Esophagus muscularis mucosa (tissue), 4 donors: ENCODE results near the gene SMTNL1. TPM values are rescaled to one million over a fixed set of nuclear protein-coding genes. Genes with fewer than 3 reads are reported as not detected.

Experiments used
- DNase-seq: peaks from one replicate; pipeline ENCODE4 v3.0.0-alpha.2; 2017; ENCODE audit errors: extremely low spot score
- H3K27ac ChIP-seq, 4 donors: fragments of 200-600 bp; sonication (generic); replicated peaks in 1 of 4; 1 replicate in 3 of 4; 2 replicates in 1 of 4; pipeline ENCODE4 v1.5.1; 2016 to 2019; ENCODE audit warnings: mild to moderate bottlenecking in 1 of 4
- H3K27me3 ChIP-seq, 4 donors: fragments of 200-600 bp; sonication (generic); one replicate each; pipeline versions ENCODE4 v1.5.1 to v1.6.0; 2016 to 2019
- H3K36me3 ChIP-seq, 4 donors: fragments of 200-600 bp; sonication (generic); one replicate each; pipeline ENCODE4 v1.5.1; 2016 to 2019
- H3K4me1 ChIP-seq, 4 donors: fragments of 200-600 bp; sonication (generic); one replicate each; pipeline ENCODE4 v1.5.1; 2016 to 2019
- H3K4me3 ChIP-seq, 4 donors: fragments of 200-600 bp; sonication (generic); 1 replicate in 2 of 4; 2 replicates in 2 of 4; pipeline ENCODE4 v1.5.1; 2016 to 2019; ENCODE audit warnings: mild to moderate bottlenecking in 4 of 4, moderate library complexity in 1 of 4
- H3K9me3 ChIP-seq, 4 donors: fragments of 200-600 bp; sonication (generic); 1 replicate in 3 of 4; 2 replicates in 1 of 4; pipeline ENCODE4 v1.5.1; 2016 to 2019
- CTCF ChIP-seq, 3 experiments: fragments of 200-600 bp in 2 of 3; fragments of 450-650 bp in 1 of 3; sonication (generic) in 2 of 3; IDR thresholded peaks; one replicate each; pipeline ENCODE4 v1.5.1; 2017 to 2019; ENCODE audit warnings: antibody characterized with exemption in 3 of 3, mild to moderate bottlenecking in 2 of 3, moderate library complexity in 1 of 3
- EP300 ChIP-seq: sonication (generic); formaldehyde crosslinking; IDR thresholded peaks from one replicate; pipeline ENCODE4 v1.6.1; 2017; ENCODE audit warnings: antibody characterized with exemption
- POLR2A ChIP-seq: fragments of 450-650 bp; IDR thresholded peaks from one replicate; pipeline ENCODE4 v1.6.1; 2017; ENCODE audit warnings: antibody characterized with exemption, moderate library complexity, mild to moderate bottlenecking, low read depth
- POLR2AphosphoS5 ChIP-seq, 2 donors: sonication (generic); formaldehyde crosslinking; IDR thresholded peaks; one replicate each; pipeline ENCODE4 v1.6.1; 2017; ENCODE audit warnings: antibody characterized with exemption in 2 of 2
- WGBS: methylation state at CpG from one replicate; pipeline ENCODE4 v1.1.5; 2018; 5-methylcytosine and 5-hydroxymethylcytosine counted together
- intact Hi-C: fragments of 100-400 bp; cut with DNase I; formaldehyde crosslinking; loops from one replicate; pipeline ENCODE4 v1.15.1; 2023
- small RNA-seq, 3 donors: library from RNA; depleted of rRNA; stranded (forward); fragments of <200 nt; gene quantifications; one replicate each; pipeline ENCODE3, GENCODE V24; 2016
- total RNA-seq, 4 donors: library from RNA; depleted of rRNA; stranded (reverse); fragments of >200 nt; gene quantifications; one replicate each; pipeline versions ENCODE4 v1.1.0 to v1.2.1, GENCODE V29; 2016

The SMTNL1 gene
- total RNA-seq, 4 donors from 2014 or later = not detected

- 22% methylated on average over 6 of the region's 10 CpGs for WGBS
- H3K36me3 ChIP-seq = peaks cover 0 to 21% (median 10%) of the 10 kb centered on the region in 4 donors
- peaks cover 6 to 29% (median 27%) of the 10 kb centered on the region in 4 donors for H3K4me1 ChIP-seq
- peak within 1 kb of the TSS; percentile 66 to 77 (median 67) for H3K4me3 ChIP-seq
- intact Hi-C loops = no loop called here
- peak; percentile 97 for DNase-seq
- H3K9me3 ChIP-seq = no peaks in the 10 kb centered on the region
- H3K27ac ChIP-seq = peak within 1 kb of the TSS; percentile 86 to 94 (median 88)
- H3K27me3 ChIP-seq = no peaks in the 10 kb centered on the region
- peak in 1 of 2 donors; percentile 60 for TF ChIP-seq POLR2AphosphoS5 (IDR thresholded peaks at IDR 0.05)
- no peak for TF ChIP-seq EP300
- no peak for TF ChIP-seq POLR2A
- TF ChIP-seq CTCF (IDR thresholded peaks at IDR 0.05) = no peak
These were observed 60.1 kb downstream of the SMTNL1 start, which contains the start of gene SERPING1 for GRCh38 chr11:57597461-57597915. Gene SERPING1, plus strand, starts transcription at chr11:57597685. Its CDS starts 586 bp downstream, at chr11:57598271.

- Histone ChIP-seq H3K27me3 (no peaks in the 10 kb centered on the region), H3K36me3 (peaks cover 0 to 26% (median 16%) of the 10 kb centered on the region in 4 donors), H3K4me1 (peaks cover 6 to 29% (median 27%) of the 10 kb centered on the region in 4 donors), H3K4me3 (peak overlapping the region; percentile 66 to 77 (median 67)), H3K9me3 (no peaks in the 10 kb centered on the region), H3K27ac (peak overlapping the region; percentile 86 to 94 (median 88))
- TF ChIP-seq POLR2A (no peak), EP300 (peak; percentile 8), POLR2AphosphoS5 (IDR thresholded peaks at IDR 0.05) (peak in 1 of 2 donors; percentile 38), CTCF (IDR thresholded peaks at IDR 0.05) (no peak)
- intact Hi-C loops = no loop called here
- no peak for DNase-seq
- 1% methylated on average over 22 of the region's 33 CpGs for WGBS
These were observed 60.8 kb downstream of the SMTNL1 start for GRCh38 chr11:57597916-57598830.

- Histone ChIP-seq H3K27me3 (no peaks in the 10 kb centered on the region), H3K27ac (peak overlapping the region; percentile 86 to 94 (median 88)), H3K36me3 (peaks cover 0 to 32% (median 17%) of the 10 kb centered on the region in 4 donors), H3K9me3 (no peaks in the 10 kb centered on the region), H3K4me3 (peak overlapping the region; percentile 66 to 77 (median 67)), H3K4me1 (peaks cover 6 to 29% (median 27%) of the 10 kb centered on the region in 4 donors)
- no peak for DNase-seq
- 43% methylated on average over 5 of the region's 5 CpGs for WGBS
- intact Hi-C loops = no loop called here
- TF ChIP-seq POLR2A = no peak
- no peak for TF ChIP-seq CTCF (IDR thresholded peaks at IDR 0.05)
- no peak for TF ChIP-seq POLR2AphosphoS5 (IDR thresholded peaks at IDR 0.05)
- no peak for TF ChIP-seq EP300
These were observed 61.4 kb downstream of the SMTNL1 start for GRCh38 chr11:57598831-57599155.

GRCh38 chr11:57599381-57599780 is 62.0 kb downstream of the SMTNL1 start:
- TF ChIP-seq EP300 (no peak), POLR2A (no peak), POLR2AphosphoS5 (IDR thresholded peaks at IDR 0.05) (no peak), CTCF (IDR thresholded peaks at IDR 0.05) (no peak)
- Histone ChIP-seq H3K4me3 (peak overlapping the region; percentile 66 to 77 (median 67)), H3K36me3 (peaks cover 0 to 32% (median 17%) of the 10 kb centered on the region in 4 donors), H3K4me1 (peaks cover 6 to 29% (median 27%) of the 10 kb centered on the region in 4 donors), H3K9me3 (no peaks in the 10 kb centered on the region), H3K27me3 (no peaks in the 10 kb centered on the region), H3K27ac (peak overlapping the region; percentile 86 to 94 (median 88))
- WGBS = 40% methylated on average over 2 of the region's 2 CpGs
- intact Hi-C loops = no loop called here
- no peak for DNase-seq

Small RNAs within 50 kb of the gene (small RNA-seq; reads per million reads assigned to genes)
- 0 reads per million in 3 donors for gene RN7SL605P

Other genes starting within 250 kb of the SMTNL1 start
- 100 to 1,000 TPM in 3 of 4 donors, 10 to 100 TPM in 1; 93.9 to 215 (median 124) TPM for gene TNKS1BP1, start 212.6 kb upstream of the SMTNL1 start, total RNA-seq
- gene SSRP1, start 201.7 kb upstream of the SMTNL1 start, total RNA-seq = 100 to 1,000 TPM in 1 of 4 donors, 10 to 100 TPM in 3; 74.6 to 101 (median 88.1) TPM
- gene P2RX3, start 199.2 kb upstream of the SMTNL1 start, total RNA-seq = not detected
- gene PRG3, start 156.4 kb upstream of the SMTNL1 start, total RNA-seq = not detected
- gene PRG2, start 146.9 kb upstream of the SMTNL1 start, total RNA-seq = under 1 TPM in 1 of 4 donors, not detected in 3; 0.33 TPM
- gene SLC43A3, start 110.5 kb upstream of the SMTNL1 start, total RNA-seq = 10 to 100 TPM; 26.6 to 90.4 (median 77.0) TPM
- gene RTN4RL2, start 77.1 kb upstream of the SMTNL1 start, total RNA-seq = 1 to 10 TPM in 1 of 4 donors, under 1 TPM in 2, not detected in 1; 0.33 to 1.1 (median 0.91) TPM
- gene SLC43A1, start 21.9 kb upstream of the SMTNL1 start, total RNA-seq = 10 to 100 TPM; 17.7 to 33.2 (median 23.5) TPM
- gene TIMM10, start 6.8 kb upstream of the SMTNL1 start, total RNA-seq = 10 to 100 TPM; 41.9 to 49.1 (median 43.1) TPM
- gene UBE2L6, start 30.1 kb downstream of the SMTNL1 start, total RNA-seq = 10 to 100 TPM; 15.8 to 40.3 (median 32.8) TPM
- 100 to 1,000 TPM; 290 to 585 (median 569) TPM for gene SERPING1, start 60.1 kb downstream of the SMTNL1 start, total RNA-seq
- 1 to 10 TPM in 2 of 4 donors, under 1 TPM in 2; 0.50 to 2.5 (median 1.0) TPM for gene YPEL4, start 112.3 kb downstream of the SMTNL1 start, total RNA-seq
- 10 to 100 TPM in 3 of 4 donors, 1 to 10 TPM in 1; 8.3 to 18.1 (median 14.7) TPM for gene CLP1, start 120.2 kb downstream of the SMTNL1 start, total RNA-seq
- gene ZDHHC5, start 130.5 kb downstream of the SMTNL1 start, total RNA-seq = 10 to 100 TPM; 36.5 to 57.7 (median 47.8) TPM
- 10 to 100 TPM in 3 of 4 donors, 1 to 10 TPM in 1; 5.8 to 26.1 (median 11.8) TPM for gene MED19, start 174.6 kb downstream of the SMTNL1 start, total RNA-seq
- gene TMX2, start 175.0 kb downstream of the SMTNL1 start, total RNA-seq = 10 to 100 TPM; 31.1 to 52.8 (median 46.1) TPM
- gene SELENOH, start 203.9 kb downstream of the SMTNL1 start, total RNA-seq = 100 to 1,000 TPM in 1 of 4 donors, 10 to 100 TPM in 3; 71.4 to 109 (median 82.6) TPM
- not detected for gene BTBD18, start 214.2 kb downstream of the SMTNL1 start, total RNA-seq
- gene CTNND1, start 224.2 kb downstream of the SMTNL1 start, total RNA-seq = 100 to 1,000 TPM in 1 of 4 donors, 10 to 100 TPM in 3; 78.1 to 101 (median 89.5) TPM